Upper lobe of left lung (tissue), 6 donors: ENCODE results near the gene GAN. TPM values are rescaled to one million over a fixed set of nuclear protein-coding genes. Genes with fewer than 3 reads are reported as not detected.
A peak's percentile ranks its signal among the peaks of the same experiment; 100 is the strongest.

Experiments used
- ATAC-seq, 2 donors: fragments of 200-7000 bp; cut with Tn5 transposase; one replicate each; pipeline ENCODE4 v1.9.1; 2022; ENCODE audit warnings: mild to moderate bottlenecking in 2 of 2, moderate library complexity in 2 of 2; ENCODE audit not compliant: low FRiP score in 2 of 2
- DNase-seq, 2 donors: peaks; one replicate each; pipeline ENCODE4 v3.0.0-alpha.2; 2019 to 2020
- H3K27ac ChIP-seq, 4 donors: fragments of 200-600 bp; sonication (generic); one replicate each; pipeline ENCODE4 v1.5.1; 2016 to 2019
- H3K27me3 ChIP-seq, 4 donors: fragments of 200-600 bp; sonication (generic); one replicate each; pipeline ENCODE4 v1.5.1; 2017 to 2019
- H3K36me3 ChIP-seq, 4 donors: fragments of 200-600 bp; sonication (generic); one replicate each; pipeline ENCODE4 v1.5.1; 2016 to 2019
- H3K4me1 ChIP-seq, 4 donors: fragments of 200-600 bp; sonication (generic); one replicate each; pipeline ENCODE4 v1.5.1; 2018 to 2019
- H3K4me3 ChIP-seq, 4 donors: fragments of 200-600 bp; sonication (generic); one replicate each; pipeline ENCODE4 v1.5.1; 2017 to 2019; ENCODE audit warnings: mild to moderate bottlenecking in 2 of 4, moderate library complexity in 1 of 4
- H3K9me3 ChIP-seq, 4 donors: fragments of 200-600 bp; sonication (generic); one replicate each; pipeline ENCODE4 v1.5.1; 2018 to 2019
- CTCF ChIP-seq, 6 experiments: fragments of 450-650 bp in 4 of 6; fragments of 200-600 bp in 2 of 6; sonication (generic) in 2 of 6; IDR thresholded peaks; one replicate each; pipeline ENCODE4 v1.5.1; 2016 to 2019; ENCODE audit warnings: antibody characterized with exemption in 6 of 6
- EP300 ChIP-seq, 4 donors: sonication (generic); formaldehyde crosslinking; IDR thresholded peaks; one replicate each; pipeline ENCODE4 v1.5.1; 2017; ENCODE audit warnings: antibody characterized with exemption in 4 of 4, control low read depth in 2 of 4
- POLR2A ChIP-seq, 4 donors: fragments of 450-650 bp; IDR thresholded peaks; one replicate each; pipeline ENCODE4 v1.5.1; 2016 to 2017; ENCODE audit warnings: antibody characterized with exemption in 4 of 4, mild to moderate bottlenecking in 2 of 4
- POLR2AphosphoS5 ChIP-seq, 2 donors: sonication (generic); formaldehyde crosslinking; IDR thresholded peaks; one replicate each; pipeline ENCODE4 v1.5.1; 2017; ENCODE audit warnings: antibody characterized with exemption in 2 of 2
- WGBS, 2 donors: methylation state at CpG; one replicate each; pipeline ENCODE4 v1.1.5; 2017 to 2018; 5-methylcytosine and 5-hydroxymethylcytosine counted together
- total RNA-seq, 6 donors: library from RNA; depleted of rRNA in 4 of 6; stranded (reverse); fragments of >200 nt in 4 of 6; gene quantifications; one replicate each; pipeline versions ENCODE4 v1.1.0 to v1.2.1, GENCODE V29; 2016 to 2021
- donor health status: DM: no; HTN: no; CAD: no; lungs with moderate emphysema.
- donor health status: DM: no; HTN: yes; CAD: no; lungs with severe emphysema.

The GAN gene
- total RNA-seq, 6 donors from 2014 or later = 3.3 to 8.4 (median 5.9) TPM

- no peak overlapping the region for H3K4me3 ChIP-seq
- H3K27ac ChIP-seq = no peak overlapping the region
- peaks cover 0 to 9% (median 0%) of the 10 kb centered on the region in 4 donors for H3K9me3 ChIP-seq
- WGBS, 2 donors = 81 to 88% methylated on average over 21 of the region's 21 CpGs
- no peaks in the 10 kb centered on the region for H3K36me3 ChIP-seq
- H3K27me3 ChIP-seq = no peaks in the 10 kb centered on the region
- DNase-seq = no peak
- ATAC-seq = no peak
- H3K4me1 ChIP-seq = peaks cover 0 to 7% (median 2%) of the 10 kb centered on the region in 4 donors
- no peak for TF ChIP-seq POLR2AphosphoS5 (IDR thresholded peaks at IDR 0.05)
- no peak for TF ChIP-seq EP300 (IDR thresholded peaks at IDR 0.05)
- no peak for TF ChIP-seq POLR2A (IDR thresholded peaks at IDR 0.05)
- TF ChIP-seq CTCF (IDR thresholded peaks at IDR 0.05) = no peak
Measured at GRCh38 chr16:81397058-81397878, 82.5 kb downstream of the GAN start.

GRCh38 chr16:81397879-81398520 is 83.2 kb downstream of the GAN start:
- ATAC-seq = no peak
- 73 to 74% methylated on average over 10 to 14 of the region's 14 CpGs for WGBS, 2 donors
- no peak for TF ChIP-seq CTCF (IDR thresholded peaks at IDR 0.05)
- no peak for TF ChIP-seq POLR2A (IDR thresholded peaks at IDR 0.05)
- no peak for TF ChIP-seq EP300 (IDR thresholded peaks at IDR 0.05)
- TF ChIP-seq POLR2AphosphoS5 (IDR thresholded peaks at IDR 0.05) = no peak
- Histone ChIP-seq H3K4me1 (peaks cover 0 to 7% (median 2%) of the 10 kb centered on the region in 4 donors), H3K27me3 (no peaks in the 10 kb centered on the region), H3K9me3 (peaks cover 0 to 9% (median 0%) of the 10 kb centered on the region in 4 donors), H3K4me3 (no peak overlapping the region), H3K27ac (no peak overlapping the region), H3K36me3 (no peaks in the 10 kb centered on the region)
- DNase-seq = no peak

GRCh38 chr16:81399909-81400308 is 85.1 kb downstream of the GAN start:
- TF ChIP-seq CTCF (IDR thresholded peaks at IDR 0.05) (no peak), EP300 (IDR thresholded peaks at IDR 0.05) (no peak), POLR2AphosphoS5 (IDR thresholded peaks at IDR 0.05) (no peak), POLR2A (IDR thresholded peaks at IDR 0.05) (no peak)
- ATAC-seq = no peak
- Histone ChIP-seq H3K36me3 (no peaks in the 10 kb centered on the region), H3K4me1 (peaks cover 7 to 11% (median 9%) of the 10 kb centered on the region in 4 donors), H3K9me3 (peaks cover 0 to 9% (median 0%) of the 10 kb centered on the region in 4 donors), H3K4me3 (no peak overlapping the region), H3K27me3 (no peaks in the 10 kb centered on the region), H3K27ac (no peak overlapping the region)
- no peak for DNase-seq
- WGBS, 2 donors = 100% methylated on average over 1 of the region's 1 CpG

- Histone ChIP-seq H3K4me3 (no peak overlapping the region), H3K27ac (peak overlapping the region in 1 of 4 donors; percentile 46), H3K9me3 (peaks cover 0 to 9% (median 0%) of the 10 kb centered on the region in 4 donors), H3K36me3 (no peaks in the 10 kb centered on the region), H3K27me3 (no peaks in the 10 kb centered on the region), H3K4me1 (peaks cover 5 to 9% (median 8%) of the 10 kb centered on the region in 4 donors)
- peak in 1 of 2 donors; percentile 62 for ATAC-seq
- DNase-seq = peak in 1 of 2 donors; percentile 60
- WGBS, 2 donors = 53 to 73% methylated on average over 12 to 17 of the region's 19 CpGs
- TF ChIP-seq POLR2A (IDR thresholded peaks at IDR 0.05) (no peak), POLR2AphosphoS5 (IDR thresholded peaks at IDR 0.05) (peak; percentile 51 to 73), CTCF (IDR thresholded peaks at IDR 0.05) (no peak), EP300 (IDR thresholded peaks at IDR 0.05) (peak in 3 of 4 donors; percentile 61 to 83 (median 65))
Measured at GRCh38 chr16:81401035-81401950, 86.5 kb downstream of the GAN start.
